SK-N-SH (cell line): ENCODE data around the gene NUDT12. TPM values are rescaled to one million over a fixed set of nuclear protein-coding genes. Genes with fewer than 3 reads are reported as not detected.

ENCODE experiments used
- CTCF ChIA-PET: fragments of 300-600, 350-600 bp; formaldehyde crosslinking; extraction: SDS; loops from one replicate; lab custom pipeline; 2021; lab: Yijun Ruan, JAX
- POLR2A ChIA-PET: fragments of 350-600 bp; sonication (Branson Sonifier 250); formaldehyde crosslinking; extraction: SDS; loops from one replicate; lab custom pipeline; 2020; ENCODE audit warnings: antibody characterized with exemption, inconsistent platforms; lab: Yijun Ruan, JAX
- DNase-seq: peaks from one replicate; pipeline ENCODE4 v3.0.0; 2012
- H2AFZ ChIP-seq: fragments of 200-600 bp; sonication (generic); 2 replicates; pipeline ENCODE4 v1.8.1; 2016; ENCODE audit warnings: antibody characterized with exemption, mild to moderate bottlenecking, low read depth
- H3F3A ChIP-seq: fragments of 200-600 bp; sonication (generic); replicated peaks from 2 replicates; pipeline ENCODE3; 2016; ENCODE audit warnings: antibody characterized with exemption, mild to moderate bottlenecking; ENCODE audit not compliant: insufficient read depth
- H3K27ac ChIP-seq, 2 experiments: fragments of 200-500 bp in 1 of 2; fragments of 200-600 bp in 1 of 2; sonication (Bioruptor generic) in 1 of 2; sonication (generic), shearing (Covaris generic) in 1 of 2; 2 replicates each; pipeline versions ENCODE4 v1.5.1 to v1.6.1; 2014 to 2016; ENCODE audit warnings: low read depth in 2 of 2, inconsistent platforms in 1 of 2, low read length in 1 of 2, mild to moderate bottlenecking in 1 of 2, mixed read lengths in 1 of 2
- H3K27me3 ChIP-seq: fragments of 200-600 bp; sonication (generic), shearing (Covaris generic); 2 replicates; pipeline ENCODE4 v1.6.1; 2016; ENCODE audit warnings: mixed run types; ENCODE audit not compliant: insufficient read depth
- H3K36me3 ChIP-seq, 2 experiments: fragments of 200-500 bp in 1 of 2; fragments of 200-600 bp in 1 of 2; sonication (Bioruptor generic) in 1 of 2; sonication (generic) in 1 of 2; replicated peaks in 1 of 2; 2 replicates each; pipeline versions ENCODE3 to v1.5.1; 2014 to 2016; ENCODE audit warnings: low read length in 1 of 2, mild to moderate bottlenecking in 1 of 2; ENCODE audit not compliant: insufficient read depth in 2 of 2, control insufficient read depth in 1 of 2
- H3K4me1 ChIP-seq, 2 experiments: fragments of 200-500 bp in 1 of 2; fragments of 200-600 bp in 1 of 2; sonication (Bioruptor generic) in 1 of 2; sonication (generic), shearing (Covaris generic) in 1 of 2; 2 replicates each; pipeline versions ENCODE4 v1.5.1 to v1.6.1; 2014 to 2016; ENCODE audit warnings: low read depth in 1 of 2, low read length in 1 of 2, mixed run types in 1 of 2; ENCODE audit not compliant: insufficient read depth in 2 of 2, control insufficient read depth in 1 of 2
- H3K4me2 ChIP-seq: fragments of 200-600 bp; sonication (generic), shearing (Covaris generic); 2 replicates; pipeline ENCODE4 v1.6.1; 2017; ENCODE audit warnings: mixed run types
- H3K4me3 ChIP-seq, 2 experiments: fragments of 200-500 bp in 1 of 2; fragments of 200-600 bp in 1 of 2; sonication (Bioruptor generic) in 1 of 2; sonication (generic), shearing (Covaris generic) in 1 of 2; 2 replicates each; pipeline versions ENCODE4 v1.5.1 to v1.8.1; 2014 to 2016; ENCODE audit warnings: low read depth in 2 of 2, inconsistent platforms in 1 of 2, low read length in 1 of 2, mild to moderate bottlenecking in 1 of 2, mixed read lengths in 1 of 2, moderate library complexity in 1 of 2
- H3K79me2 ChIP-seq: fragments of 200-600 bp; sonication (generic); 2 replicates; pipeline ENCODE4 v1.8.1; 2017; ENCODE audit warnings: mild to moderate bottlenecking; ENCODE audit not compliant: insufficient read depth
- H3K9ac ChIP-seq: fragments of 200-600 bp; sonication (generic); 2 replicates; pipeline ENCODE4 v1.6.1; 2017; ENCODE audit warnings: mixed run types
- H3K9me2 ChIP-seq: fragments of 200-600 bp; sonication (generic); 2 replicates; pipeline ENCODE4 v1.6.1; 2017; ENCODE audit warnings: mixed run types
- H3K9me3 ChIP-seq: fragments of 200-600 bp; sonication (generic); 2 replicates; pipeline ENCODE4 v1.6.1; 2017; ENCODE audit warnings: mixed run types, mild to moderate bottlenecking, moderate library complexity
- H4K20me1 ChIP-seq: fragments of 200-600 bp; sonication (generic); 2 replicates; pipeline ENCODE4 v1.6.1; 2017; ENCODE audit warnings: mild to moderate bottlenecking, mixed run types; ENCODE audit not compliant: insufficient read depth
- CHD2 ChIP-seq: fragments of 150-350 bp; IDR thresholded peaks from 2 replicates; pipeline ENCODE4 v1.6.1; 2018; ENCODE audit warnings: low read length; ENCODE audit not compliant: partially characterized antibody
- EP300 ChIP-seq, 2 experiments: IDR thresholded peaks; 2 replicates each; pipeline versions ENCODE4 v1.4.0 to v1.6.1; 2012; ENCODE audit warnings: borderline replicate concordance in 1 of 2, low read depth in 1 of 2, low read length in 1 of 2
- FOXM1 ChIP-seq: IDR thresholded peaks from 2 replicates; pipeline ENCODE4 v1.4.0; 2012; ENCODE audit warnings: low read depth, mild to moderate bottlenecking
- JUND ChIP-seq: IDR thresholded peaks from 2 replicates; pipeline ENCODE4 v1.4.0; 2012
- MXI1 ChIP-seq: IDR thresholded peaks from 2 replicates; pipeline ENCODE4 v1.6.1; 2012; ENCODE audit warnings: mild to moderate bottlenecking, low read depth, low read length, improper control_type of control experiment
- NRF1 ChIP-seq: IDR thresholded peaks from 2 replicates; pipeline ENCODE4 v1.6.1; 2012; ENCODE audit warnings: low read depth, mild to moderate bottlenecking, low read length
- RAD21 ChIP-seq: IDR thresholded peaks from 2 replicates; pipeline ENCODE4 v1.6.1; 2012; ENCODE audit warnings: mild to moderate bottlenecking, low read length
- SMC3 ChIP-seq: IDR thresholded peaks from 2 replicates; pipeline ENCODE4 v1.6.1; 2012; ENCODE audit warnings: low read depth, low read length, improper control_type of control experiment
- TCF12 ChIP-seq: IDR thresholded peaks from 2 replicates; pipeline ENCODE4 v1.4.0; 2012
- WGBS: methylation state at CpG from one replicate; pipeline ENCODE4 v1.1.6; 2017; ENCODE audit warnings: low lambda C conversion rate; 5-methylcytosine and 5-hydroxymethylcytosine counted together
- polyA plus RNA-seq, 3 experiments: library from polyadenylated mRNA; depleted of rRNA; stranded (reverse); fragments of >200 nt; gene quantifications; 2 replicates each; pipeline ENCODE4 v1.2.3, GENCODE V29; 2012
- TF ChIP-seq, protein P1 (sequence below): IDR thresholded peaks from 2 replicates; pipeline ENCODE4; 2012
- TF ChIP-seq, protein P2 (sequence below): fragments of 200-600 bp; sonication (generic); IDR thresholded peaks from 2 replicates; pipeline ENCODE4 v1.6.1; 2017; ENCODE audit warnings: antibody characterized with exemption, mild to moderate bottlenecking, moderate library complexity
- TF ChIP-seq, protein P3 (sequence below): IDR thresholded peaks from 2 replicates; pipeline ENCODE4 v1.6.1; 2012; ENCODE audit warnings: mild to moderate bottlenecking, low read depth, low read length, moderate library complexity
- TF ChIP-seq, protein P4 (sequence below): fragments of 150-350 bp; IDR thresholded peaks from 2 replicates; pipeline ENCODE4 v1.6.1; 2017; ENCODE audit warnings: antibody characterized with exemption, low read length, low read depth, borderline replicate concordance
- TF ChIP-seq, protein P5 (sequence below): fragments of 150-350 bp; IDR thresholded peaks from 2 replicates; pipeline ENCODE4 v1.6.1; 2016; ENCODE audit warnings: mild to moderate bottlenecking, low read depth, low read length

Gene NUDT12
- polyA plus RNA-seq, 1 of the 3 experiments (the other 2 are of a cell fraction), result 4.9 TPM

DNA sequence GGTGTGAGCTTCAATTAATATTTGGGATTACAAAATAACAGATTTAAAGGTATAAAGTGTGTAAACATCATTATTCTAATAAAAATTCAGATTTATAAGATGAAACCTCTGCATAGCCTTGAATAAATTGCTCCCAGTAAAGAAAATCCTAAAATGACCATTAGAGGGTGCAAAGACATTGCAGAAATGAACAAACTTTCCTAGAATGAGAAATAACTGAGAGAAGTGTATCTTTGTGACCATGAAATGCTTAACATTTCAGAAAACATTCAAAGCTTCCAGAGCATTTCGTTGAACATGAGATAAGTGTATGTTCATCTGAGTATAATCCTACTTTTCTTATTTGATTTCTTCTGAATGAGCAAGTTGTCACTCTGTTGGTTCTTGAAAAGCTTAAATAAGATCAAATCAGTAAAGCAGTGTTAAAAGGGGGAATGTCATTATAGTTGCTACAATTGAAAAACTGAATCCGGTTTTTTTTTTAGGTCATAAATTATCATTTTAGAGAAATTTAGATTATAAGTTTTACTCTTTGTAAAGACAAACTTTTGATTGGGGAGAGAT lies 24.7 kb upstream of the NUDT12 start:
- no peaks in the 10 kb centered on the region for H3K36me3 ChIP-seq
- peak overlapping the region in 1 of 2 experiments; percentile 50; a peak in 2 of 4 replicates for H3K27ac ChIP-seq
- peak; percentile 36 for DNase-seq
- no peaks in the 10 kb centered on the region for H4K20me1 ChIP-seq
- POLR2A ChIA-PET, result no interaction called here
- H3K4me1 ChIP-seq, result no peaks in the 10 kb centered on the region; a peak in 1 of 4 replicates
- H2AFZ ChIP-seq, result no peak overlapping the region
- no peak for TF ChIP-seq CHD2
- TF ChIP-seq, protein P1, sequence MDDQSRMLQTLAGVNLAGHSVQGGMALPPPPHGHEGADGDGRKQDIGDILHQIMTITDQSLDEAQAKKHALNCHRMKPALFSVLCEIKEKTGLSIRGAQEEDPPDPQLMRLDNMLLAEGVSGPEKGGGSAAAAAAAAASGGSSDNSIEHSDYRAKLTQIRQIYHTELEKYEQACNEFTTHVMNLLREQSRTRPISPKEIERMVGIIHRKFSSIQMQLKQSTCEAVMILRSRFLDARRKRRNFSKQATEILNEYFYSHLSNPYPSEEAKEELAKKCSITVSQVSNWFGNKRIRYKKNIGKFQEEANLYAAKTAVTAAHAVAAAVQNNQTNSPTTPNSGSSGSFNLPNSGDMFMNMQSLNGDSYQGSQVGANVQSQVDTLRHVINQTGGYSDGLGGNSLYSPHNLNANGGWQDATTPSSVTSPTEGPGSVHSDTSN, result no peak
- peak; percentile 90 for TF ChIP-seq RAD21
- TF ChIP-seq, protein P2, sequence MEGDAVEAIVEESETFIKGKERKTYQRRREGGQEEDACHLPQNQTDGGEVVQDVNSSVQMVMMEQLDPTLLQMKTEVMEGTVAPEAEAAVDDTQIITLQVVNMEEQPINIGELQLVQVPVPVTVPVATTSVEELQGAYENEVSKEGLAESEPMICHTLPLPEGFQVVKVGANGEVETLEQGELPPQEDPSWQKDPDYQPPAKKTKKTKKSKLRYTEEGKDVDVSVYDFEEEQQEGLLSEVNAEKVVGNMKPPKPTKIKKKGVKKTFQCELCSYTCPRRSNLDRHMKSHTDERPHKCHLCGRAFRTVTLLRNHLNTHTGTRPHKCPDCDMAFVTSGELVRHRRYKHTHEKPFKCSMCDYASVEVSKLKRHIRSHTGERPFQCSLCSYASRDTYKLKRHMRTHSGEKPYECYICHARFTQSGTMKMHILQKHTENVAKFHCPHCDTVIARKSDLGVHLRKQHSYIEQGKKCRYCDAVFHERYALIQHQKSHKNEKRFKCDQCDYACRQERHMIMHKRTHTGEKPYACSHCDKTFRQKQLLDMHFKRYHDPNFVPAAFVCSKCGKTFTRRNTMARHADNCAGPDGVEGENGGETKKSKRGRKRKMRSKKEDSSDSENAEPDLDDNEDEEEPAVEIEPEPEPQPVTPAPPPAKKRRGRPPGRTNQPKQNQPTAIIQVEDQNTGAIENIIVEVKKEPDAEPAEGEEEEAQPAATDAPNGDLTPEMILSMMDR, result peak; percentile 77
- no peak for TF ChIP-seq MXI1
- no peak for TF ChIP-seq JUND
- TF ChIP-seq SMC3, result peak; percentile 56
- no peak for TF ChIP-seq TCF12
- TF ChIP-seq, protein P3, sequence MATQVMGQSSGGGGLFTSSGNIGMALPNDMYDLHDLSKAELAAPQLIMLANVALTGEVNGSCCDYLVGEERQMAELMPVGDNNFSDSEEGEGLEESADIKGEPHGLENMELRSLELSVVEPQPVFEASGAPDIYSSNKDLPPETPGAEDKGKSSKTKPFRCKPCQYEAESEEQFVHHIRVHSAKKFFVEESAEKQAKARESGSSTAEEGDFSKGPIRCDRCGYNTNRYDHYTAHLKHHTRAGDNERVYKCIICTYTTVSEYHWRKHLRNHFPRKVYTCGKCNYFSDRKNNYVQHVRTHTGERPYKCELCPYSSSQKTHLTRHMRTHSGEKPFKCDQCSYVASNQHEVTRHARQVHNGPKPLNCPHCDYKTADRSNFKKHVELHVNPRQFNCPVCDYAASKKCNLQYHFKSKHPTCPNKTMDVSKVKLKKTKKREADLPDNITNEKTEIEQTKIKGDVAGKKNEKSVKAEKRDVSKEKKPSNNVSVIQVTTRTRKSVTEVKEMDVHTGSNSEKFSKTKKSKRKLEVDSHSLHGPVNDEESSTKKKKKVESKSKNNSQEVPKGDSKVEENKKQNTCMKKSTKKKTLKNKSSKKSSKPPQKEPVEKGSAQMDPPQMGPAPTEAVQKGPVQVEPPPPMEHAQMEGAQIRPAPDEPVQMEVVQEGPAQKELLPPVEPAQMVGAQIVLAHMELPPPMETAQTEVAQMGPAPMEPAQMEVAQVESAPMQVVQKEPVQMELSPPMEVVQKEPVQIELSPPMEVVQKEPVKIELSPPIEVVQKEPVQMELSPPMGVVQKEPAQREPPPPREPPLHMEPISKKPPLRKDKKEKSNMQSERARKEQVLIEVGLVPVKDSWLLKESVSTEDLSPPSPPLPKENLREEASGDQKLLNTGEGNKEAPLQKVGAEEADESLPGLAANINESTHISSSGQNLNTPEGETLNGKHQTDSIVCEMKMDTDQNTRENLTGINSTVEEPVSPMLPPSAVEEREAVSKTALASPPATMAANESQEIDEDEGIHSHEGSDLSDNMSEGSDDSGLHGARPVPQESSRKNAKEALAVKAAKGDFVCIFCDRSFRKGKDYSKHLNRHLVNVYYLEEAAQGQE, result no peak
- no peaks in the 10 kb centered on the region for H3K9me2 ChIP-seq
- H3K9me3 ChIP-seq, result no peaks in the 10 kb centered on the region
- no peak overlapping the region; a peak in 1 of 4 replicates for H3K4me3 ChIP-seq
- CTCF ChIA-PET, result interaction anchor here (0.6 to 5.0 kb wide), 34 partner anchors 8 to 1191 kb away, joined by 3 to 44 read pairs (median 3); no protein-coding TSS in a partner anchor
- no peak overlapping the region for H3K9ac ChIP-seq
- H3K27me3 ChIP-seq, result no peaks in the 10 kb centered on the region
- 9% methylated on average over 2 of the region's 2 CpGs for whole genome bisulfite sequencing
- no peaks in the 10 kb centered on the region for H3F3A ChIP-seq
- H3K79me2 ChIP-seq, result no peaks in the 10 kb centered on the region
- no peak overlapping the region for H3K4me2 ChIP-seq

DNA sequence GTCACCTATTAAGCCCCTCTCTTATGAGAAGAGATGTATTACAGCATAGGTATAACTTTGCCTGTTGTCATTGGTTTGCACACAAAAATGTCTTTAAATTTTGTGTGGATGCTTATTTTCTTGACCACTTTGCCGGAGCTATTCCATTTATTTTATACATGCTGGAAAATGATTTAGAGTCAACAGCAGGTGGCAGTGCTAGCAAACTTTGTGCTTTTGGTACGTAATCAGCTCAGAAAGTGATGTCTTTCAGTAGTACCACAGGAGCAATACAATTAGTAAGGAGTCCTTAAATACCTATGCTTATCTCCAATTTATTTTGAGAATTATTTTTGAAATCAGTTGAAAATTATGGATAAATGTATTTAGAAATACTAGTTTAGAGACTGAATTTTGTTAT lies 19.8 kb upstream of the NUDT12 start:
- no peaks in the 10 kb centered on the region for H4K20me1 ChIP-seq
- no peak overlapping the region for H3K27ac ChIP-seq
- H3K9me2 ChIP-seq, result 0 out of 2 replicates have a peak, but pooled peaks cover 4% of the 10 kb centered on the region
- H3K27me3 ChIP-seq, result no peaks in the 10 kb centered on the region
- peak; percentile 32 for DNase-seq
- H3K4me3 ChIP-seq, result no peak overlapping the region; a peak in 1 of 4 replicates
- no peaks in the 10 kb centered on the region; a peak in 1 of 4 replicates for H3K4me1 ChIP-seq
- H2AFZ ChIP-seq, result no peak overlapping the region
- H3K9ac ChIP-seq, result no peak overlapping the region
- no peaks in the 10 kb centered on the region for H3F3A ChIP-seq
- H3K9me3 ChIP-seq, result no peaks in the 10 kb centered on the region
- H3K36me3 ChIP-seq, result no peaks in the 10 kb centered on the region
- ChIA-PET CTCF (interaction anchor here (0.6 to 2.2 kb wide), 14 partner anchors 8 to 1824 kb away, joined by 3 to 9 read pairs (median 3); no protein-coding TSS in a partner anchor), POLR2A (no interaction called here)
- H3K4me2 ChIP-seq, result no peak overlapping the region
- no peaks in the 10 kb centered on the region for H3K79me2 ChIP-seq
- WGBS, result 44% methylated on average over 2 of the region's 2 CpGs
- TF ChIP-seq, protein P4, sequence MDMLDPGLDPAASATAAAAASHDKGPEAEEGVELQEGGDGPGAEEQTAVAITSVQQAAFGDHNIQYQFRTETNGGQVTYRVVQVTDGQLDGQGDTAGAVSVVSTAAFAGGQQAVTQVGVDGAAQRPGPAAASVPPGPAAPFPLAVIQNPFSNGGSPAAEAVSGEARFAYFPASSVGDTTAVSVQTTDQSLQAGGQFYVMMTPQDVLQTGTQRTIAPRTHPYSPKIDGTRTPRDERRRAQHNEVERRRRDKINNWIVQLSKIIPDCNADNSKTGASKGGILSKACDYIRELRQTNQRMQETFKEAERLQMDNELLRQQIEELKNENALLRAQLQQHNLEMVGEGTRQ, result no peak
- no peak for TF ChIP-seq JUND
- no peak for TF ChIP-seq CHD2
- TF ChIP-seq EP300 (IDR thresholded peaks at IDR 0.05; ENCODE audit: borderline replicate concordance in 1 of 2, low read depth in 1 of 2, low read length in 1 of 2), result no peak
- TF ChIP-seq RAD21, result peak; percentile 82
- TF ChIP-seq, protein P1, result no peak
- peak; percentile 52 for TF ChIP-seq SMC3
- no peak for TF ChIP-seq NRF1
- no peak for TF ChIP-seq FOXM1
- TF ChIP-seq, protein P5, sequence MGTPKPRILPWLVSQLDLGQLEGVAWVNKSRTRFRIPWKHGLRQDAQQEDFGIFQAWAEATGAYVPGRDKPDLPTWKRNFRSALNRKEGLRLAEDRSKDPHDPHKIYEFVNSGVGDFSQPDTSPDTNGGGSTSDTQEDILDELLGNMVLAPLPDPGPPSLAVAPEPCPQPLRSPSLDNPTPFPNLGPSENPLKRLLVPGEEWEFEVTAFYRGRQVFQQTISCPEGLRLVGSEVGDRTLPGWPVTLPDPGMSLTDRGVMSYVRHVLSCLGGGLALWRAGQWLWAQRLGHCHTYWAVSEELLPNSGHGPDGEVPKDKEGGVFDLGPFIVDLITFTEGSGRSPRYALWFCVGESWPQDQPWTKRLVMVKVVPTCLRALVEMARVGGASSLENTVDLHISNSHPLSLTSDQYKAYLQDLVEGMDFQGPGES, result no peak
